Fibroblast of lung (primary cell): ENCODE data around the gene AGO3.

Experiments
- EZH2 ChIP-seq: IDR thresholded peaks from 2 replicates; pipeline ENCODE4 v1.5.1; 2012; ENCODE audit warnings: low read length, control low read depth, mild to moderate bottlenecking; ENCODE audit errors: missing control alignments
- TF ChIP-seq, protein P1 (sequence below), 2 donors: IDR thresholded peaks in 1 of 2; conservative IDR thresholded peaks in 1 of 2; 1 replicate in 1 of 2; 2 replicates in 1 of 2; pipeline ENCODE4 v1.5.1; 2011 to 2012; ENCODE audit warnings: low read length in 2 of 2, control low read depth in 1 of 2, inconsistent platforms in 1 of 2, low read depth in 1 of 2, mild to moderate bottlenecking in 1 of 2

DNA sequence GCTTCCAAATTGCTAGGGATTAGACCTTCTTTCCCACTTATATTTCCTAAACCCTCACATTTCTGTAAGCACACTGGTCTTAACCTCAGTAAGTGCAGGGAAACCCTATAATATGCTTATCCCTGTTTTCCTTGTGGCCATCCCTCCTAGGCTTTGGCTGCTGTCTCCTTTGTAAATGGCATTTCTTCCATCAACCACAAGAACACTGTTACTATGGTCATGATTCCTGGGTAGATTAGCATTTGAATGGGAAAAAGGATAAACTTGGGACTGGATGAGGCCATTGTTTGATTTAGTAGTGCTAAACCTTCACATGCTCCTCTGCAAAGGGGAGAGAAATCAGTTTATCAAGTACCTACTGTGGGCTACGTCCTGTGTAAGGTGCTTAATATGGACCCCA, 16.2 kb upstream of the AGO3 start:
- TF ChIP-seq, protein P1, sequence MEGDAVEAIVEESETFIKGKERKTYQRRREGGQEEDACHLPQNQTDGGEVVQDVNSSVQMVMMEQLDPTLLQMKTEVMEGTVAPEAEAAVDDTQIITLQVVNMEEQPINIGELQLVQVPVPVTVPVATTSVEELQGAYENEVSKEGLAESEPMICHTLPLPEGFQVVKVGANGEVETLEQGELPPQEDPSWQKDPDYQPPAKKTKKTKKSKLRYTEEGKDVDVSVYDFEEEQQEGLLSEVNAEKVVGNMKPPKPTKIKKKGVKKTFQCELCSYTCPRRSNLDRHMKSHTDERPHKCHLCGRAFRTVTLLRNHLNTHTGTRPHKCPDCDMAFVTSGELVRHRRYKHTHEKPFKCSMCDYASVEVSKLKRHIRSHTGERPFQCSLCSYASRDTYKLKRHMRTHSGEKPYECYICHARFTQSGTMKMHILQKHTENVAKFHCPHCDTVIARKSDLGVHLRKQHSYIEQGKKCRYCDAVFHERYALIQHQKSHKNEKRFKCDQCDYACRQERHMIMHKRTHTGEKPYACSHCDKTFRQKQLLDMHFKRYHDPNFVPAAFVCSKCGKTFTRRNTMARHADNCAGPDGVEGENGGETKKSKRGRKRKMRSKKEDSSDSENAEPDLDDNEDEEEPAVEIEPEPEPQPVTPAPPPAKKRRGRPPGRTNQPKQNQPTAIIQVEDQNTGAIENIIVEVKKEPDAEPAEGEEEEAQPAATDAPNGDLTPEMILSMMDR (conservative IDR thresholded peaks at IDR 0.05 in 1 of 2, IDR thresholded peaks at IDR 0.05 in 1 of 2; ENCODE audit: low read depth in 1 of 2, low read length in 2 of 2), result no peak
- TF ChIP-seq EZH2, result no peak
